Small intestine (tissue), 7 donors: Measurements from ENCODE around the gene MMP14. TPM values are rescaled to one million over a fixed set of nuclear protein-coding genes. Genes with fewer than 3 reads are reported as not detected.

Experiments used
- DNase-seq, 2 donors: peaks; one replicate each; pipeline versions ENCODE4 v3.0.0 to v3.0.0-alpha.2; 2013
- FAIRE-seq: peaks from 2 replicates; lab custom pipeline; 2012; peaks lifted over from hg19 to GRCh38; lab: Jason Lieb, UNC
- H3K27ac ChIP-seq, 3 donors: one replicate each; pipeline ENCODE4 v1.5.1; 2013; ENCODE audit warnings: low read length in 2 of 3, mild to moderate bottlenecking in 2 of 3, control low read depth in 1 of 3, inconsistent platforms in 1 of 3, low read depth in 1 of 3, moderate library complexity in 1 of 3
- H3K27me3 ChIP-seq, 3 donors: one replicate each; pipeline ENCODE4 v1.6.1; 2013; ENCODE audit warnings: low read length in 3 of 3, inconsistent platforms in 1 of 3; ENCODE audit not compliant: control insufficient read depth in 3 of 3, insufficient read depth in 3 of 3
- H3K36me3 ChIP-seq, 3 donors: one replicate each; pipeline ENCODE4 v1.6.1; 2013; ENCODE audit warnings: low read length in 3 of 3, inconsistent platforms in 1 of 3, low read depth in 1 of 3, mild to moderate bottlenecking in 1 of 3, moderate library complexity in 1 of 3; ENCODE audit not compliant: control insufficient read depth in 3 of 3, insufficient read depth in 2 of 3
- H3K4me1 ChIP-seq, 3 donors: one replicate each; pipeline ENCODE4 v1.6.1; 2013; ENCODE audit warnings: low read length in 2 of 3, inconsistent platforms in 1 of 3, low read depth in 1 of 3, mild to moderate bottlenecking in 1 of 3, moderate library complexity in 1 of 3; ENCODE audit not compliant: control insufficient read depth in 3 of 3, insufficient read depth in 2 of 3
- H3K4me3 ChIP-seq, 3 donors: one replicate each; pipeline ENCODE4 v1.5.1; 2013; ENCODE audit warnings: low read length in 3 of 3, control low read depth in 1 of 3, inconsistent platforms in 1 of 3, low read depth in 1 of 3, mild to moderate bottlenecking in 1 of 3, moderate library complexity in 1 of 3
- H3K9me3 ChIP-seq, 2 donors: one replicate each; pipeline ENCODE4 v1.6.1; 2013; ENCODE audit warnings: low read depth in 1 of 2, low read length in 1 of 2; ENCODE audit not compliant: control insufficient read depth in 2 of 2, insufficient read depth in 1 of 2
- WGBS, 3 donors: extraction: QIAGEN DNeasy Blood & Tissue Kit; methylation state at CpG; one replicate each; pipeline ENCODE4 v1.1.7; 2013; 5-methylcytosine and 5-hydroxymethylcytosine counted together
- polyA plus RNA-seq, 4 donors: library from polyadenylated mRNA; stranded (reverse) in 3 of 4; unstranded in 1 of 4; fragments of 200-250 nt in 3 of 4; fragments of 120-200 nt in 1 of 4; gene quantifications; one replicate each; pipeline versions ENCODE4 v1.2.1 to v1.2.3, GENCODE V29; 2013
- donor health status: healthy with polysubstance abuse.
- donor health status: control.
- donor health status: control.
- donor health status: Bipolar disorder and iron deficiency.
- donor health status: healthy.

MMP14 gene
- polyA plus RNA-seq, 4 donors, result 6.9 to 105 (median 58.2) TPM

- Histone ChIP-seq H3K36me3 (peaks cover 14 to 62% (median 35%) of the 10 kb centered on the region in 3 donors), H3K4me3 (no peak overlapping the region), H3K27ac (no peak overlapping the region), H3K4me1 (peaks cover 0 to 15% (median 0%) of the 10 kb centered on the region in 3 donors), H3K9me3 (no peaks in the 10 kb centered on the region), H3K27me3 (no peaks in the 10 kb centered on the region)
- no peak for FAIRE-seq
- 96 to 98% (median 96%) methylated on average over 20 of the region's 20 CpGs for WGBS, 3 donors
- DNase-seq, result no peak
These were observed 39.4 kb downstream of the MMP14 start for GRCh38 chr14:22875748-22876319.

- H3K4me1 ChIP-seq, result peaks cover 0 to 13% (median 0%) of the 10 kb centered on the region in 3 donors
- no peak overlapping the region for H3K4me3 ChIP-seq
- WGBS, 3 donors, result 84 to 90% (median 86%) methylated on average over 22 of the region's 22 CpGs
- FAIRE-seq (no peak), DNase-seq (no peak)
- H3K27me3 ChIP-seq, result no peaks in the 10 kb centered on the region
- H3K27ac ChIP-seq, result no peak overlapping the region
- no peaks in the 10 kb centered on the region for H3K9me3 ChIP-seq
- peaks cover 14 to 65% (median 35%) of the 10 kb centered on the region in 3 donors for H3K36me3 ChIP-seq
These were observed 40.7 kb downstream of the MMP14 start for GRCh38 chr14:22877000-22877501.

- Histone ChIP-seq H3K9me3 (no peaks in the 10 kb centered on the region), H3K4me1 (peaks cover 0 to 21% (median 0%) of the 10 kb centered on the region in 3 donors), H3K4me3 (no peak overlapping the region), H3K36me3 (peaks cover 14 to 59% (median 35%) of the 10 kb centered on the region in 3 donors), H3K27me3 (no peaks in the 10 kb centered on the region), H3K27ac (no peak overlapping the region)
- 84 to 85% (median 84%) methylated on average over 8 of the region's 8 CpGs for WGBS, 3 donors
- no peak for FAIRE-seq
- DNase-seq, result no peak
These were observed 42.2 kb downstream of the MMP14 start for GRCh38 chr14:22878271-22879246.

GRCh38 chr14:22882064-22882463 is 45.7 kb downstream of the MMP14 start:
- Histone ChIP-seq H3K4me1 (peaks cover 4 to 37% (median 6%) of the 10 kb centered on the region in 3 donors), H3K9me3 (no peaks in the 10 kb centered on the region), H3K4me3 (no peak overlapping the region), H3K27me3 (no peaks in the 10 kb centered on the region), H3K27ac (no peak overlapping the region), H3K36me3 (peaks cover 9 to 25% (median 9%) of the 10 kb centered on the region in 3 donors)
- 37 to 56% (median 51%) methylated on average over 7 of the region's 7 CpGs for WGBS, 3 donors
- FAIRE-seq (no peak), DNase-seq (no peak)

GRCh38 chr14:22882529-22883172 is 46.3 kb downstream of the MMP14 start:
- Histone ChIP-seq H3K27me3 (no peaks in the 10 kb centered on the region), H3K36me3 (peaks cover 3 to 19% (median 9%) of the 10 kb centered on the region in 3 donors), H3K4me1 (peaks cover 4 to 39% (median 6%) of the 10 kb centered on the region in 3 donors), H3K27ac (no peak overlapping the region), H3K4me3 (no peak overlapping the region), H3K9me3 (no peaks in the 10 kb centered on the region)
- WGBS, 3 donors, result 17 to 31% (median 26%) methylated on average over 6 of the region's 6 CpGs
- FAIRE-seq, result no peak
- DNase-seq, result peak; percentile 45 to 72

GRCh38 chr14:22883173-22883976 is 47.0 kb downstream of the MMP14 start, which contains the start of gene REM2:
Gene REM2, plus strand, starts transcription at chr14:22883222. Its CDS starts 66 bp downstream, at chr14:22883288.
- no peak for FAIRE-seq
- Histone ChIP-seq H3K27ac (no peak within 1 kb of the TSS), H3K27me3 (no peaks in the 10 kb centered on the region), H3K36me3 (peaks cover under 1 to 12% (median 2%) of the 10 kb centered on the region in 3 donors), H3K9me3 (no peaks in the 10 kb centered on the region), H3K4me3 (no peak within 1 kb of the TSS), H3K4me1 (peaks cover 4 to 41% (median 6%) of the 10 kb centered on the region in 3 donors)
- DNase-seq, result peak in 1 of 2 donors; percentile 47
- WGBS, 3 donors, result 18 to 43% (median 23%) methylated on average over 14 to 15 of the region's 15 CpGs

- Histone ChIP-seq H3K4me3 (no peak overlapping the region), H3K27ac (peak overlapping the region in 2 of 3 donors; percentile 52 to 72), H3K4me1 (peaks cover 4 to 41% (median 6%) of the 10 kb centered on the region in 3 donors), H3K9me3 (no peaks in the 10 kb centered on the region), H3K36me3 (peaks cover 0 to 4% (median 0%) of the 10 kb centered on the region in 3 donors), H3K27me3 (no peaks in the 10 kb centered on the region)
- DNase-seq (no peak), FAIRE-seq (no peak)
- 86 to 90% (median 89%) methylated on average over 7 of the region's 7 CpGs for WGBS, 3 donors
These were observed 47.8 kb downstream of the MMP14 start for GRCh38 chr14:22884076-22884737.
